GM12892 (cell line): Measurements from ENCODE around the gene NPM3.

Experiments
- POLR2A ChIP-seq: IDR thresholded peaks from 2 replicates; pipeline ENCODE4 v1.6.1; 2011; ENCODE audit warnings: low read depth, low read length, control low read depth
- POLR2AphosphoS5 ChIP-seq: IDR thresholded peaks from 2 replicates; pipeline ENCODE4 v1.6.1; 2011; ENCODE audit warnings: low read depth, low read length, control low read depth
- TAF1 ChIP-seq: IDR thresholded peaks from 2 replicates; pipeline ENCODE4 v1.6.1; 2011; ENCODE audit warnings: low read depth, mild to moderate bottlenecking, control low read depth, low read length, borderline replicate concordance

GRCh38 chr10:101749047-101750016 lies 33.9 kb downstream of the NPM3 start:
- TF ChIP-seq POLR2AphosphoS5, result no peak
- TF ChIP-seq POLR2A, result no peak
- TF ChIP-seq TAF1, result no peak
